B cell (primary cell): ENCODE measurements around the gene LRRC39.

Source experiments
- EZH2 ChIP-seq: IDR thresholded peaks from 2 replicates; pipeline ENCODE4 v1.6.1; 2012; ENCODE audit warnings: borderline replicate concordance, low read depth, mild to moderate bottlenecking, moderate library complexity, low read length; ENCODE audit not compliant: insufficient read depth, poor library complexity, severe bottlenecking
- TF ChIP-seq, protein P1 (sequence below): fragments of 200-600 bp; IDR thresholded peaks from one replicate; pipeline ENCODE4 v1.8.0; 2022; ENCODE audit warnings: antibody characterized with exemption, mild to moderate bottlenecking

DNA sequence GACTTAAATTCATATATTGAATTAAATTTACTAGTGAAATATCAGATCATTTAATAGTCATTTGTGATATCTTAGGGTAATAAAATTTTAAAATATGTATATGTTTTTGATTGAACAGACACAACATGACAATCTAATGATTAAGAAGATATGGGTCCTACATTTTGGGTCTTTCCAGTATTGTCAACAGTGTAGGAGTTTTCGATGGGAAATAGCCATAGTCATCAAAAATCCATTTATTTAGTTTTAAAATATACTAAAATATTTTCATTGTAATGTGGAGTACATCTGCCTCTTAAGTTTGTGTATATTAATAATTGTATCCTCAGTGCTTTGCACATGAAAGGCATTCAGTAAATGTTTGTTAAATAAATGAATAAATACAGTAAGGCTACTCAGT is 31.1 kb downstream of the LRRC39 start:
- TF ChIP-seq, protein P1, sequence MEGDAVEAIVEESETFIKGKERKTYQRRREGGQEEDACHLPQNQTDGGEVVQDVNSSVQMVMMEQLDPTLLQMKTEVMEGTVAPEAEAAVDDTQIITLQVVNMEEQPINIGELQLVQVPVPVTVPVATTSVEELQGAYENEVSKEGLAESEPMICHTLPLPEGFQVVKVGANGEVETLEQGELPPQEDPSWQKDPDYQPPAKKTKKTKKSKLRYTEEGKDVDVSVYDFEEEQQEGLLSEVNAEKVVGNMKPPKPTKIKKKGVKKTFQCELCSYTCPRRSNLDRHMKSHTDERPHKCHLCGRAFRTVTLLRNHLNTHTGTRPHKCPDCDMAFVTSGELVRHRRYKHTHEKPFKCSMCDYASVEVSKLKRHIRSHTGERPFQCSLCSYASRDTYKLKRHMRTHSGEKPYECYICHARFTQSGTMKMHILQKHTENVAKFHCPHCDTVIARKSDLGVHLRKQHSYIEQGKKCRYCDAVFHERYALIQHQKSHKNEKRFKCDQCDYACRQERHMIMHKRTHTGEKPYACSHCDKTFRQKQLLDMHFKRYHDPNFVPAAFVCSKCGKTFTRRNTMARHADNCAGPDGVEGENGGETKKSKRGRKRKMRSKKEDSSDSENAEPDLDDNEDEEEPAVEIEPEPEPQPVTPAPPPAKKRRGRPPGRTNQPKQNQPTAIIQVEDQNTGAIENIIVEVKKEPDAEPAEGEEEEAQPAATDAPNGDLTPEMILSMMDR, result no peak
- TF ChIP-seq EZH2, result no peak
